ENCODE results near the gene CHMP3. TPM values are rescaled to one million over a fixed set of nuclear protein-coding genes. Genes with fewer than 3 reads are reported as not detected.

CHMP3 gene
- total and polyA plus RNA-seq, 2 of the 8 experiments (the other 6 are each of a cell fraction or from before 2014, with no cell fraction given), result 11.7 to 21.9 TPM

DNA sequence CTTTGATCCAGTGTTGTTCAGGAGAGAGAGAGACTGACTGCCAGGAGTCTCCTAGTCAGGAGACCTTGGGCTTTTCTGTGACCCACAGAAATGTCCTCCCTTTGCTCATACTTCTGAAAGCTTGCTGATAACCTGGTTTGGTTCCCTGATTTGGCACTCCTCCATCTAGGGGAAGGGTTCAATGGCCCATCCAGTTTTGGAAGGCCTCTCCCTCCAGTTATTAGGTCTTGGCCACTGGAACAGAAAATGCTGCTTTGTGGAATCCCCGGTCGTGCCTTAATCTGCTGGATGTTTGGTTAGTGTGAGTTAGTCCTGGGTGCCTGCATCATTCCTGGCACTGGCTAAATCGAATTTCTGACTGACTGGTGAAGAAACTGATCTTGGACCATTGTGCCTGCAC, 86.3 kb downstream of the CHMP3 start:
- no peak overlapping the region for H4K5ac ChIP-seq (ENCODE audit: insufficient read length, low read depth, low read length)
- H2BK15ac ChIP-seq (ENCODE audit: low read length), result no peak overlapping the region
- H3K4me3 ChIP-seq (ENCODE audit: extremely low read depth in 1 of 4, insufficient read depth in 2 of 4, low read depth in 3 of 4, low read length in 4 of 4), result no peak overlapping the region
- ChIA-PET POLR2A (ENCODE audit: partially characterized antibody) (no interaction called here), CTCF (ENCODE audit: partially characterized antibody) (interaction anchor here (1.1 to 1.5 kb wide), 2 partner anchors 9 to 274 kb away, joined by 3 read pairs; no protein-coding TSS in a partner anchor)
- no peak overlapping the region for H2AK5ac ChIP-seq (ENCODE audit: low read depth, low read length)
- H3K4ac ChIP-seq (replicated peaks; ENCODE audit: insufficient read length, low read depth, low read length), result no peak overlapping the region
- H3K79me1 ChIP-seq (ENCODE audit: low read depth, low read length), result no peaks in the 10 kb centered on the region
- peaks cover 5 to 55% (median 30%) of the 10 kb centered on the region in 4 experiments; a peak in 7 of 8 replicates for H3K36me3 ChIP-seq (ENCODE audit: control insufficient read depth in 2 of 4, insufficient read depth in 4 of 4, low read length in 3 of 4)
- DNase-seq (ENCODE audit: low read depth in 1 of 2, low spot score in 2 of 2) (no peak), FAIRE-seq (no peak)
- no peaks in the 10 kb centered on the region for H3K23me2 ChIP-seq (ENCODE audit: low read depth, low read length)
- H3K9me3 ChIP-seq (ENCODE audit: insufficient read depth in 2 of 2, low read depth in 1 of 2, low read length in 1 of 2), result no peaks in the 10 kb centered on the region
- no peak overlapping the region for H3K4me2 ChIP-seq (ENCODE audit: insufficient read depth in 1 of 2, low read depth in 2 of 2, low read length in 2 of 2)
- no peaks in the 10 kb centered on the region for H3K4me1 ChIP-seq (replicated peaks in 1 of 4; ENCODE audit: control insufficient read depth in 3 of 4, insufficient read depth in 4 of 4, low read length in 3 of 4)
- no peak overlapping the region for H2BK20ac ChIP-seq (ENCODE audit: low read length)
- H4K8ac ChIP-seq (ENCODE audit: extremely low read depth, insufficient read depth, low read length), result no peak overlapping the region
- no peak overlapping the region for H2BK5ac ChIP-seq (ENCODE audit: low read depth, low read length)
- no peak overlapping the region for H3K27ac ChIP-seq (ENCODE audit: low read depth, low read length)
- no peak overlapping the region for H3K18ac ChIP-seq (ENCODE audit: extremely low read depth, low read length)
- no peak overlapping the region for H2BK120ac ChIP-seq (replicated peaks; ENCODE audit: low read depth, low read length)
- H4K91ac ChIP-seq (replicated peaks; ENCODE audit: insufficient read length, low read length), result no peak overlapping the region
- H4K20me1 ChIP-seq (replicated peaks in 1 of 2; ENCODE audit: control insufficient read depth in 1 of 2, insufficient read depth in 2 of 2, low read length in 2 of 2), result peaks cover 0 to 3% of the 10 kb centered on the region in 2 experiments
- H3K23ac ChIP-seq (ENCODE audit: insufficient read length), result no peak overlapping the region
- no peaks in the 10 kb centered on the region for H3K79me2 ChIP-seq (ENCODE audit: control insufficient read depth in 1 of 2, insufficient read depth in 2 of 2, low read length in 2 of 2)
- H3K14ac ChIP-seq (ENCODE audit: insufficient read length), result no peak overlapping the region
- peak overlapping the region in 1 of 4 experiments; percentile 34; a peak in 1 of 7 replicates for H3K9ac ChIP-seq (replicated peaks in 1 of 4; ENCODE audit: extremely low read depth in 1 of 4, low read depth in 3 of 4, low read length in 3 of 4)
- no peak overlapping the region for H3K56ac ChIP-seq (replicated peaks; ENCODE audit: insufficient read length, low read depth, low read length)
- H2AFZ ChIP-seq (ENCODE audit: low read length), result no peak overlapping the region
- H2BK12ac ChIP-seq (ENCODE audit: low read depth, low read length), result no peak overlapping the region
- H3K27me3 ChIP-seq (replicated peaks in 1 of 4; ENCODE audit: control insufficient read depth in 3 of 4, extremely low read depth in 1 of 4, insufficient read depth in 3 of 4, low read length in 3 of 4), result peaks cover 0 to 1% (median 0%) of the 10 kb centered on the region in 4 experiments; a peak in 1 of 7 replicates
- WGBS, 2 experiments (ENCODE audit: extremely low coverage in 1 of 2, insufficient coverage in 1 of 2, insufficient read length in 1 of 2, insufficient replicate concordance in 2 of 2, low coverage in 1 of 2, low lambda C conversion rate in 2 of 2, missing lambda C conversion rate in 1 of 2), result 96% methylated on average over 3 of the region's 3 CpGs; no CpG with 5 or more reads in 1 of the 2 experiments
- TF ChIP-seq TAF1 (IDR thresholded peaks at IDR 0.05; ENCODE audit: low read depth, low read length), result no peak
- TF ChIP-seq PHF8 (conservative IDR thresholded peaks at IDR 0.05; ENCODE audit: low read depth, low read length), result no peak
- TF ChIP-seq TBP (IDR thresholded peaks at IDR 0.05; ENCODE audit: low read depth, low read length), result no peak
- TF ChIP-seq JUN (IDR thresholded peaks at IDR 0.05; ENCODE audit: low read depth, low read length), result no peak
- TF ChIP-seq EZH2 (IDR thresholded peaks at IDR 0.05; ENCODE audit: low read depth, low read length, severe bottlenecking), result no peak
- no peak for TF ChIP-seq BCL11A (IDR thresholded peaks at IDR 0.05; ENCODE audit: low read depth in 2 of 2, low read length in 2 of 2)
- no peak for TF ChIP-seq FOSL1 (IDR thresholded peaks at IDR 0.05; ENCODE audit: insufficient read depth, low read depth, low read length)
- TF ChIP-seq SUZ12 (IDR thresholded peaks at IDR 0.05; ENCODE audit: low read length), result no peak
- TF ChIP-seq HDAC2 (IDR thresholded peaks at IDR 0.05; ENCODE audit: borderline replicate concordance in 1 of 2, low read depth in 2 of 2, low read length in 2 of 2), result no peak
- no peak for TF ChIP-seq EP300 (IDR thresholded peaks at IDR 0.05; ENCODE audit: borderline replicate concordance in 1 of 2, low read depth in 2 of 2, low read length in 2 of 2)
- TF ChIP-seq KDM4A (IDR thresholded peaks at IDR 0.05; ENCODE audit: low read depth, low read length, severe bottlenecking), result no peak
- no peak for TF ChIP-seq SRF (IDR thresholded peaks at IDR 0.05; ENCODE audit: low read depth, low read length)
- no peak for TF ChIP-seq SAP30 (IDR thresholded peaks at IDR 0.05; ENCODE audit: insufficient read depth, insufficient replicate concordance, low read length)

Measured in H1 (cell line).